Body of pancreas (tissue), 4 donors: Measurements from ENCODE around the gene LSM3. TPM values are rescaled to one million over a fixed set of nuclear protein-coding genes. Genes with fewer than 3 reads are reported as not detected.

Source experiments
- ATAC-seq: fragments of 150-250 bp; one replicate; pipeline ENCODE4 v1.9.1; 2016
- DNase-seq, 4 donors: peaks; one replicate each; pipeline ENCODE4 v3.0.0-alpha.2; 2019
- H3K27ac ChIP-seq, 4 donors: fragments of 200-600 bp; sonication (generic); 1 replicate in 3 of 4; 2 replicates in 1 of 4; pipeline versions ENCODE4 v1.5.1 to v1.6.1; 2016 to 2019; ENCODE audit warnings: mild to moderate bottlenecking in 1 of 4, mixed read lengths in 1 of 4, moderate library complexity in 1 of 4
- H3K27me3 ChIP-seq, 2 donors: fragments of 200-600 bp; sonication (generic); one replicate each; pipeline ENCODE4 v1.6.0; 2016; ENCODE audit warnings: mild to moderate bottlenecking in 1 of 2
- H3K36me3 ChIP-seq, 2 donors: fragments of 200-600 bp; sonication (generic); replicated peaks in 1 of 2; 2 replicates each; pipeline ENCODE4 v1.5.1; 2016; ENCODE audit warnings: low read depth in 2 of 2; ENCODE audit not compliant: insufficient read depth in 1 of 2
- H3K4me1 ChIP-seq: fragments of 200-600 bp; sonication (generic); one replicate; pipeline ENCODE4 v1.6.0; 2016
- H3K4me3 ChIP-seq, 2 donors: fragments of 200-600 bp; sonication (generic); 1 replicate in 1 of 2; 2 replicates in 1 of 2; pipeline ENCODE4 v1.5.1; 2016 to 2019
- H3K9me3 ChIP-seq, 3 donors: fragments of 200-600 bp; sonication (generic); 1 replicate in 2 of 3; 2 replicates in 1 of 3; pipeline ENCODE4 v1.5.1; 2016
- POLR2A ChIP-seq, 3 donors: fragments of 450-650 bp; IDR thresholded peaks; one replicate each; pipeline ENCODE4 v1.6.1; 2016; ENCODE audit warnings: antibody characterized with exemption in 3 of 3, mild to moderate bottlenecking in 2 of 3
- WGBS, 2 donors: methylation state at CpG; one replicate each; pipeline ENCODE4 v1.1.5; 2017; 5-methylcytosine and 5-hydroxymethylcytosine counted together
- intact Hi-C: fragments of 100-400 bp; cut with DNase I; formaldehyde crosslinking; loops from one replicate; pipeline ENCODE4 v1.15.1; 2023
- total RNA-seq, 2 donors: library from RNA; depleted of rRNA; stranded (reverse); fragments of >200 nt; gene quantifications; one replicate each; pipeline ENCODE4 v1.1.0, GENCODE V29; 2016
- TF ChIP-seq, protein P1 (sequence below), 7 experiments: fragments of 450-650 bp in 4 of 7; fragments of 200-600 bp in 3 of 7; sonication (generic) in 3 of 7; IDR thresholded peaks; one replicate each; pipeline ENCODE4 v1.5.1; 2016 to 2019; ENCODE audit warnings: antibody characterized with exemption in 7 of 7

The LSM3 gene
- total RNA-seq = 1 to 10 TPM; 5.3 to 6.0 TPM

DNA sequence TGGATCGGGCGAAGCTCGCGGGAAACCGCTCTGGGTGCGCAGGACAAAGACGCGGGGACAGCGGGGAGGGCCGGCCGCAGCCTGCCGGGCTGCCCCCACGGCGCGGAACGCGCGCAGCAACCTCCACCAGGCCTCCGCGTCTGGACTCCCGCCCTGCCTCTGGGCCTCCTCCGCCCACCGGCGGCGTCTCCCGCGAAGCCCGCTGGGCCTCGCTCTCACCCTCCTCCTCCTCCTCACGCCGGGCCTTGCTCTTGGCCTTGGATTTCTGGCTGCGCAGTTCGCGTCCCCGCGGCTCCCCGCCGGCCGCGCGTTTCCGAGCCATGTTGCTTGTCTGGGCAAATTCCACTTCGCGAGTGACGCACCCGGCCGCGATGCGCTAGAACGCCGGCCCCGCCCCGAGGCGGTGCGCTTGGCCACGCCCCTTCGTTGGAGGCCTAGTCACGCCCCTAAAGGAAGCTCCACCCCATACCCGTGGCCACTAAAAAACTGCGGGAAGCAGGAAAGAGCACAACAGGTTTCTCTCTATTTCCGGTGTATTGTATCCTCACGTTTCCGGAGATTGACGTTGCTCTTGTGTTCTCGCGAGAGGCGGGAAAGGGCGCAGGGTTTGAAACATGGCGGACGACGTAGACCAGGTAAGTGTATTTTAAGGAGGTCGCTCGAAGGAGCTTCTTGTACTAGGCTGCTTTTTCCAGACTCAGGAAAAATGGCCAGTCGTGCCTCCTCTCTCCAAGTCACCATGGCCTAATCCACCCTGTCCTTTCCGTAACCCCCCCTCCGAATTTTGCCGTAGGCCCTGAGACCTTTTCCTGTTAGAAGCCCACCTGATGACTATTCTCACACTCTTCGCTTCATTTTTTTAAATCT lies at the start of gene LSM3, which contains the start of gene XPC:
Gene LSM3 (plus strand): TSS at position 571 of the 867 bp plus-strand sequence. CDS start 44 bp downstream, at position 615.
Gene XPC (minus strand): TSS at position 355 of the 867 bp plus-strand sequence. CDS start 33 bp downstream, at position 322.
- ATAC-seq = peak; percentile 100
- intact Hi-C loops = no loop called here
- H3K36me3 ChIP-seq = peaks cover 0 to 2% of the 10 kb centered on the region in 2 donors
- H3K9me3 ChIP-seq = no peaks in the 10 kb centered on the region
- 1% methylated on average over 28 to 77 of the region's 78 CpGs for WGBS, 2 donors
- peaks cover 41% of the 10 kb centered on the region for H3K4me1 ChIP-seq
- peak within 1 kb of the TSS; percentile 41 to 74 for H3K4me3 ChIP-seq
- no peaks in the 10 kb centered on the region for H3K27me3 ChIP-seq
- peak; percentile 97 to 98 (median 97) for DNase-seq
- TF ChIP-seq, protein P1, sequence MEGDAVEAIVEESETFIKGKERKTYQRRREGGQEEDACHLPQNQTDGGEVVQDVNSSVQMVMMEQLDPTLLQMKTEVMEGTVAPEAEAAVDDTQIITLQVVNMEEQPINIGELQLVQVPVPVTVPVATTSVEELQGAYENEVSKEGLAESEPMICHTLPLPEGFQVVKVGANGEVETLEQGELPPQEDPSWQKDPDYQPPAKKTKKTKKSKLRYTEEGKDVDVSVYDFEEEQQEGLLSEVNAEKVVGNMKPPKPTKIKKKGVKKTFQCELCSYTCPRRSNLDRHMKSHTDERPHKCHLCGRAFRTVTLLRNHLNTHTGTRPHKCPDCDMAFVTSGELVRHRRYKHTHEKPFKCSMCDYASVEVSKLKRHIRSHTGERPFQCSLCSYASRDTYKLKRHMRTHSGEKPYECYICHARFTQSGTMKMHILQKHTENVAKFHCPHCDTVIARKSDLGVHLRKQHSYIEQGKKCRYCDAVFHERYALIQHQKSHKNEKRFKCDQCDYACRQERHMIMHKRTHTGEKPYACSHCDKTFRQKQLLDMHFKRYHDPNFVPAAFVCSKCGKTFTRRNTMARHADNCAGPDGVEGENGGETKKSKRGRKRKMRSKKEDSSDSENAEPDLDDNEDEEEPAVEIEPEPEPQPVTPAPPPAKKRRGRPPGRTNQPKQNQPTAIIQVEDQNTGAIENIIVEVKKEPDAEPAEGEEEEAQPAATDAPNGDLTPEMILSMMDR (IDR thresholded peaks at IDR 0.05) = peak in 1 of 7 experiments; percentile 12
- peak; percentile 96 to 97 (median 97) for TF ChIP-seq POLR2A (IDR thresholded peaks at IDR 0.05)
- peak within 1 kb of the TSS; percentile 80 to 94 (median 92) for H3K27ac ChIP-seq

DNA sequence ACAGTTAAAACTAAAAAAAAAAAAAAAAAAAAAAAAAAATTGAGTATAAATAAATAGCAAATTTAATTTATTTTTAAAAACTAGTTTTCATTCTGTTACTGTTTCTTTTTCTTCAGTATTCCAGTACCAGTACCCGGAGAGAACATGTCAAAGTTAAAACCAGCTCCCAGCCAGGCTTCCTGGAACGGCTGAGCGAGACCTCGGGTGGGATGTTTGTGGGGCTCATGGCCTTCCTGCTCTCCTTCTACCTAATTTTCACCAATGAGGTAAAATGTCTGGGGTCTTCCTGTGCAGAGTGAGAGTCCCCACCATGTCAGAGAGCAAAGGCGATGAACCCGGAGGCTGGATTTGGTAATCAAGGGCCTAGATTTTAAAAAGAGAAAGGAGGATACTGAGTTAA lies 49.3 kb upstream of the LSM3 start:
- intact Hi-C loops = loop anchor here (10.0 kb wide), 1 partner anchor 234 kb away; no protein-coding TSS in a partner anchor
- Histone ChIP-seq H3K36me3 (peaks cover 11 to 42% of the 10 kb centered on the region in 2 donors), H3K9me3 (no peaks in the 10 kb centered on the region), H3K4me1 (peaks cover 19% of the 10 kb centered on the region), H3K4me3 (no peak overlapping the region), H3K27me3 (no peaks in the 10 kb centered on the region), H3K27ac (no peak overlapping the region)
- WGBS, 2 donors = 94 to 96% methylated on average over 6 of the region's 6 CpGs
- ATAC-seq = no peak
- DNase-seq = no peak
- TF ChIP-seq, protein P1 (IDR thresholded peaks at IDR 0.05) = no peak
- no peak for TF ChIP-seq POLR2A (IDR thresholded peaks at IDR 0.05)

DNA sequence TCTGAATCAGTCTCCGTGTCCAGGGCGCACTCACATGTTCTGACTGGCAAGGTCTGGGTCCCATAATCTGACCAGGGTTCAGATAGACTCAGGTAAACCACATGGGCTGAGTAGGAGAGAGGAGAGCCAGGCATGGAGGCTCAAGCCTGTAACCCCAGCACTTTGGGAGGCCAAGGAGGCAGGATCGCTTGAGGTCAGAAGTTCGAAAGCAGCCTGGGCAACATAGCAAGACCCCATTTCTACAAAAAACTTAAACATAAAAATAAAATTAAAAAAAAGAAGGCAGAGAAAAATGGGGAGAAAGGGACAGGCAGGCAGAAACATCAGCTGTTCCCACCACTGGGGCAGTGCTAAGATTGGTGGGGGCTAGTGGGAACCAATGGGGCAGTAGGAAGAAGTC lies 48.4 kb upstream of the LSM3 start:
- Histone ChIP-seq H3K27me3 (no peaks in the 10 kb centered on the region), H3K4me3 (no peak overlapping the region), H3K27ac (no peak overlapping the region), H3K4me1 (peaks cover 19% of the 10 kb centered on the region), H3K9me3 (no peaks in the 10 kb centered on the region), H3K36me3 (peaks cover 11 to 47% of the 10 kb centered on the region in 2 donors)
- 98 to 99% methylated on average over 4 of the region's 4 CpGs for WGBS, 2 donors
- intact Hi-C loops = no loop called here
- ATAC-seq (no peak), DNase-seq (no peak)
- TF ChIP-seq, protein P1 (IDR thresholded peaks at IDR 0.05) = no peak
- TF ChIP-seq POLR2A (IDR thresholded peaks at IDR 0.05) = no peak

DNA sequence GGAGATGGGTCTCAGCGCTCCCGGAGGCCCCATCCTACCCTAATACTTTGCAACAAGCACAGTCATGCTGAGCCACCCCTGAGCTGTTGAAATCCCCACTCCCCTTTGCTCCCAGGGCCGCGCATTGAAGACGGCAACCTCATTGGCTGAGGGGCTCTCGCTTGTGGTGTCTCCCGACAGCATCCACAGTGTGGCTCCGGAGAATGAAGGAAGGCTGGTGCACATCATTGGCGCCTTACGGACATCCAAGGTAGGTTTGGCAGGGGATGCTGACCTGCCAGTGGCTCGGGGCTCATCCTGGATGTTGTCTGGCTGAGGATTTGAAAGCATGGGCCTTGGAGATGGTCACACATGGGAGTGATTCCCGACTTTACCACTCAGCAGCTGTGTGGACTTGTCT lies 47.9 kb upstream of the LSM3 start:
- H3K9me3 ChIP-seq = no peaks in the 10 kb centered on the region
- intact Hi-C loops = no loop called here
- 90 to 96% methylated on average over 12 of the region's 12 CpGs for WGBS, 2 donors
- peaks cover 17% of the 10 kb centered on the region for H3K4me1 ChIP-seq
- TF ChIP-seq, protein P1 (IDR thresholded peaks at IDR 0.05) = no peak
- no peak for TF ChIP-seq POLR2A (IDR thresholded peaks at IDR 0.05)
- DNase-seq (no peak), ATAC-seq (no peak)
- H3K4me3 ChIP-seq = no peak overlapping the region
- no peaks in the 10 kb centered on the region for H3K27me3 ChIP-seq
- peaks cover 11 to 51% of the 10 kb centered on the region in 2 donors for H3K36me3 ChIP-seq
- no peak overlapping the region for H3K27ac ChIP-seq
